Measurements from ENCODE around the gene RBX1.
A peak's percentile ranks its signal among the peaks of the same experiment; 100 is the strongest.
"Not testable (repeated sequence)": the region's sequence is repeated elsewhere in the genome, so short reads cannot be mapped to it uniquely, and the experiment has no call there.

The RBX1 gene

GRCh38 chr22:40973144-40973543 is 22.0 kb downstream of the RBX1 start:
- DNase-seq: no peak

- DNase-seq: peak; percentile 35
Measured at GRCh38 chr22:40975366-40975765, 24.2 kb downstream of the RBX1 start.

- no peak for DNase-seq
Measured at GRCh38 chr22:40976866-40977700, 25.9 kb downstream of the RBX1 start.

GRCh38 chr22:40979198-40979597 is 28.0 kb downstream of the RBX1 start:
- DNase-seq: no peak

- no peak for DNase-seq
Measured at GRCh38 chr22:40979871-40980270, 28.7 kb downstream of the RBX1 start.

GRCh38 chr22:40982482-40983385 is 31.6 kb downstream of the RBX1 start:
- no peak for DNase-seq

GRCh38 chr22:40991298-40991697 is 40.1 kb downstream of the RBX1 start:
- DNase-seq: no peak

GRCh38 chr22:40995821-40996220 is 44.6 kb downstream of the RBX1 start:
- DNase-seq: no peak

GRCh38 chr22:40997520-40997919 is 46.3 kb downstream of the RBX1 start:
- DNase-seq: no peak

- no peak for DNase-seq
Measured at GRCh38 chr22:41000040-41000565, 48.9 kb downstream of the RBX1 start.

GRCh38 chr22:41000941-41001721 is 50.0 kb downstream of the RBX1 start:
- no peak for DNase-seq

GRCh38 chr22:41001722-41002122 is 50.5 kb downstream of the RBX1 start:
- DNase-seq: peak; percentile 51

GRCh38 chr22:41002386-41002785 is 51.2 kb downstream of the RBX1 start:
- not testable (repeated sequence) for DNase-seq

GRCh38 chr22:41003066-41003465 is 51.9 kb downstream of the RBX1 start:
- DNase-seq: no peak

- no peak for DNase-seq
Measured at GRCh38 chr22:41003976-41004375, 52.8 kb downstream of the RBX1 start.

GRCh38 chr22:41009222-41009948 is 58.2 kb downstream of the RBX1 start:
- DNase-seq: peak; percentile 32

- DNase-seq: no peak
Measured at GRCh38 chr22:41015003-41015402, 63.8 kb downstream of the RBX1 start.

GRCh38 chr22:41021061-41021612 is 70.0 kb downstream of the RBX1 start:
- DNase-seq: peak; percentile 9

- peak; percentile 75 for DNase-seq
Measured at GRCh38 chr22:41021613-41022454, 70.7 kb downstream of the RBX1 start.

GRCh38 chr22:41022470-41023298 is 71.5 kb downstream of the RBX1 start:
- DNase-seq: peak; percentile 89
